Measurements from ENCODE around the gene ZG16B.

The ZG16B gene

DNA sequence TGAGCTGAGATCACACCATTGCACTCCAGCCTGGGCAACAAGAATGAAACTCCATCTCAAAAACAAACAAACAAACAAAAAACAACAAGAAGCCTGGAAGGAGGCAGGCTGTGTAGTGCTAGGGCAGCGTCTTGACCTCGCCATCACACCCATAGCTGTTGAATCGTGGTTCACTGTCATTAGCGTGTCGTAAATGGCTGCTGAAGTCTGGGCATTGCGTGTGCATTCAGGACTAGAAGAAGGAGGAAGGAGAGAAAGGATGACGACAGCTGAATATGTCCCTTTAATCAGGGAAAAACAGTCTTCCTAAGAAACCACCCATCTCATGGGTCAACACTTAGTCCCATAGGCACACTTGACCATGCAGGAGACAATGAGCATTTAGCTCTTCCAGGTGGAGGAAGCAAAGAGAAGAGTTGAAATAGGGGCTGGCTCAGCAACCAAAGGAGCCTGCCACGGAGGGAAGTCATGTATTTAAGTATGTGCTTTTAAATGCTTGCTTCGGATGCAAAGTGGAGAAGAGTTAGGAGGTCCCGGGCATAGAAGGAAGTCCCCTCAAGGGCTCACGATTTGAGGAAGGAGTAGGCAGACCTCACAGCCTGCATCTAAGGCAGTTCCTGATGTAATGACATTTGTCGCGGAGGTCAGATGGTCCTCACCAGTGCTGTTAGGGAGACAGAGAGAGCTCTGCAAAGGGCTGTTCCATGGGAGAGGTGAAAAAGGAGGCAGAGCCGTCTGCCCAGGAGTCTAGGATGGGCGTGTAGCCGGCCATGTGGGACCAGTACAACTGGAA lies 19.0 kb downstream of the ZG16B start:
- DNase-seq, result no peak

DNA sequence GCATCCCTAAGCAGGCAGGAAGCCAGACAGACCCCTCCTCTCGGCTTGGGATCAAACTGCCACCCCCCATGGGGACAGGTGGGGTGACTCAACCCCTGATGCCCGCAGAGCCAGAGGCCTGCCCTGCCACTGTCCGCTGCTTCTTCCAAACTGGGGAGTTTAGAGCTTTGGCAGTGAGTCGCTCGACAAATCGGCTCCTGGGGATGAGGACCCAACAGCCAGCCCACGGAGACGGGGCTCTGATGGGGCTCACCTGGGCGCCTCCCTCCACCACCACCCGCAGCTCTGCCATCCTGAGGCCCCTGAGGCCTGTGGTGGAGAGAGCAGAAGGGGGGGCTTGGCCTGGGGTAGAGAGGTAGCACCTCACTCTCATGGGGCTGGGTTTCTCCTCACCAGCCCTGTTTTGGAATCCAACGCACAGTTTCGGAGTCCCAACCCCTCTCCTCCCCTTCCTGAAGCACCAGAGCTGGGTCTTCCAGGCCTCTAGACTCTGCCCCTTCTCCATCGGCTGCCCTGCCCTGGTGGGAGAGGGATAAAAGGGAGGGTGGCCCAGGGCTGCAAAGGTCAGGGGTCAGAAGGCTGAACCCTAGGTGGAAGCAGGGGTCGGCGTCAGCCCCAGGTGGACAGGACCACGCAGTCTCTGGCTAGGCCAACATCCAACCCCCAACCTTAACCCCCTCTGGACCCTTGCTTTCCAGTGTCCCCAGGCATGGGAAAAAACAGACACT lies 22.1 kb downstream of the ZG16B start:
- DNase-seq, result no peak

DNA sequence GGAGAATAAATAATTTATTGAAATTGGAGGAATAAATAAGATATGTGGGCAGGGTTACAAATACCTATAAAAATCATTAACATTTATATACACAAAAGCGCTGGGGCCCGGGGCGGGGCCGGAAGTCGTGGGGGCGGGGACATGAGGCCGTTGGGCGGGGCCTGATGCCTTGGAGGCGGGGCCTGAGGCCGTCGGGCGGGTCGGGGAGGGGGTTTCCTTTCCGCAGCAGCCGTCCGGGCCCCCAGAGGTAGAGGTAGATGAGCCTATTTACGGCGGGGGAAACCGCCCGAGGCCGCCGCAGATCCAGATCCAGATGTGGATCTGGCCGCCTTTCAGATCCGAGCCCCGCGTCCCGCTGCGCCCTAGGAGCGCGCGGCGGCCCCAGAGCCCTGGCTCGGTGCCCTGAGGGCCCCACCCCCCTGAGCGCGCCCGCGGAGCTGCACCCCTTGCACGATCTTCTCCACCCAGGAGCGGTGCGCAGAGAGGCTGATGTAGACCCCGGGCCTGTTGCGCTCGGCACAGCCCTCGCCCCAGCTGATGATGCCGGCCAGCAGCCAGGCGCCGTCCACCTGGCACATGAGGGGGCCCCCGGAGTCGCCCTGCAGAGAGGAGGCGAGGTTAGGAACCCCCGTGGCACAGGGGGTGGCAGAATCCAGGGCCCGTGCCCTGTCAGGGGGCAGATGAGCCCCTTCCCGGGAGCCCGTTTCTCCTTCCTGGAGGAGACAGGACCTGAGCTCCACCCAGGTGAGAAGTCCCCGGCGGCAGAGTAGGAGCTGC lies 22.8 kb downstream of the ZG16B start:
- no peak for DNase-seq

DNA sequence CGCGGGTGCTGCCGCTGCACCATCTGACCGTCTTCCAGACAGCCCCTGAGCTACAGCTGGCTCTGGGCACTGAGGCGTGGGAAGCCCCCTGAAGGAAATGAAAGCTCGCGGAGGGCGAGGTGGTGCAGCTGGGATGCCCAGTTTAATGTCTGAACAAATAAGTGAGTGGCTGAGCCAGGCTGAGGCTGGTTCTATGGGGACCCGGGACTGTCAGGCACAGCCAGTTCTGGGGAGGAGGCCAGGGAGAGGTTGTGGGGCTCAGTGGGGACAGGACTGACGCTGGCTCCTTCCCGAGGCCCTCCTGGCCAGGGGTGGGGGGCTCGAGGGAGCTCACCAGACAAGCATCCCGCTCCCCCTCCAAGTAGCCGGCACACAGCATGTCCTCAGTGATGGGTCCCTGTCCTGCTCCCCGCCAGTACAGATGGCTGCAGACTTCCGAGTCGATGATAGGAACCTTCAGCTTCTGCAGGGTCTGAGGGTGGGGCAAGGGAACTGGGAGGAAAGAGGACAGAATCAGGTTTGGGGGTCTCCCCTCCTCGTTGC lies 23.5 kb downstream of the ZG16B start:
- DNase-seq, result no peak

DNA sequence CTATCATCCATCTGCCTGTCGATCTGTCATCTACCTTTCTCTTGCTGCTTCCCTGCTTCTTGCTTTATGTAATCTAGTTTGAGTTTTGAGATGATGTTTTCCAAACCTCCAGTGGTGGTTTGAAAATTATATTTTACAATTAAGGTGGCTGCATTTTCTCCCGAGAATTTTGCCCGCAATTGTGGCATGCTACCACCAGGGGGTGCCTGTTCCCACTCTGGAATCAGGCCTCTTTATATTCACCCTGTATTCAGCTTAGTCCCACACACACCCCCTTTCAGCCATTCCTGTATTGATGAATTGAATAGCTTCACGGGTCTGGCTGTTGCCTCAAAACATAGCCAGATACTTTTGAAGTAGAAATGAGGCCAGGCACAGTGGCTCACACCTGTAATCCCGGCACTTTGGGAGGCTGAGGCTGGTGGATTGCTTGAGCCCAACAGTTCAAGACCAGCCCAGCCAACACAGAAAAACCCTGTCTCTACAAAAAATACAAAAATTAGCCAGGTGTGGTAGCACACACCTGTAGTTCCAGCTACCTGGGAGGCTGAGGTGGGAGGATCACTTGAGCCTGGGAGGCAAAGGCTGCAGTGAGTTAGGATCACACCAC lies 24.7 kb downstream of the ZG16B start:
- no peak for DNase-seq

DNA sequence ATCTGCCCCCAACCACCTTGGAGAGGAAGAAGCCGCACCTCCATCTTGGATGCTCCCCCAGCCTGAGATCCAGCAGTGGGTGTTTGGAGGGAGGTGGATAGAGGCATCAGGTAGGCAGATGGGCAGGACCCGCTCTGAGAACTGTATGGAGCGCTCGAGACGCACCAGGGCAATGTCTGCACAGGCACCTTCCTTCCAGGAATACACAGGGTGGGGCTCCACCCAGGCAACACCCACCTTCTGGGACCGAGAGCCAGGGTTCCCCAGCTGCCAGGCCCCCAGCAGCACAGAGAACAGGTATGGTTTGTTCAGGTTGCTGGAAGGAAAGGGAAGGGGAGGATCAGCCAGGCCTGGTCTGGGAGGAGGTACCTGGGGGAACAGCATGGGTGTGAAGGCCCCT lies 25.4 kb downstream of the ZG16B start:
- DNase-seq, result no peak

DNA sequence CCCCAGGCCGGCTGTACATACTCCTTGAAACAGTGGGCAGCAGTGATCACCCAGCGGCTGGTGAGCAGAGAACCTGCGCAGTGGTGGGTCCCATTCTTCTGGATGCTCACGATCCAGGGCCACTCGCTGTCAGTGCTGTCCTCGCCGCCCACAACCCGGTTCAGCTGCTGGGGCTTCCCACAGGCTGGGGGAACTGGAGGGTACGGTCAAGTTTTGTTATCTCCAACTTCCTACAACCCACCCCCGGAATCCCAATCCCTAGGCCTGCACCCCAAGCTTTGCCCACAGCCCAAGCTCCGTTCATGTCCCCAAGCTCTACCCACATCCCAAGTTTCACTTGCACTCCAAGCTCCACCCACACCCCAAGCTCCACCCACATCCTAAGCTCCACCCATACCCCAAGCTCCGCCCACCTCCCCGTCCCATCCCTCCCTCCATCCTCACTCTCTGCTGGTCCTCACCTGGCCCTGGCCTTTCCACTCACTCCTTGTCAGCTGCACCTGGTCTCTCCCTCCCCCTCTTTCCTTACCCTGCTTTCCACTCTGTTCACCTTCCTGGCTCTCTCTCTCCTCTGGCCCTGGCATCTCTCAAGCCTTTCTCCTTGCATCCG lies 26.1 kb downstream of the ZG16B start:
- no peak for DNase-seq

DNA sequence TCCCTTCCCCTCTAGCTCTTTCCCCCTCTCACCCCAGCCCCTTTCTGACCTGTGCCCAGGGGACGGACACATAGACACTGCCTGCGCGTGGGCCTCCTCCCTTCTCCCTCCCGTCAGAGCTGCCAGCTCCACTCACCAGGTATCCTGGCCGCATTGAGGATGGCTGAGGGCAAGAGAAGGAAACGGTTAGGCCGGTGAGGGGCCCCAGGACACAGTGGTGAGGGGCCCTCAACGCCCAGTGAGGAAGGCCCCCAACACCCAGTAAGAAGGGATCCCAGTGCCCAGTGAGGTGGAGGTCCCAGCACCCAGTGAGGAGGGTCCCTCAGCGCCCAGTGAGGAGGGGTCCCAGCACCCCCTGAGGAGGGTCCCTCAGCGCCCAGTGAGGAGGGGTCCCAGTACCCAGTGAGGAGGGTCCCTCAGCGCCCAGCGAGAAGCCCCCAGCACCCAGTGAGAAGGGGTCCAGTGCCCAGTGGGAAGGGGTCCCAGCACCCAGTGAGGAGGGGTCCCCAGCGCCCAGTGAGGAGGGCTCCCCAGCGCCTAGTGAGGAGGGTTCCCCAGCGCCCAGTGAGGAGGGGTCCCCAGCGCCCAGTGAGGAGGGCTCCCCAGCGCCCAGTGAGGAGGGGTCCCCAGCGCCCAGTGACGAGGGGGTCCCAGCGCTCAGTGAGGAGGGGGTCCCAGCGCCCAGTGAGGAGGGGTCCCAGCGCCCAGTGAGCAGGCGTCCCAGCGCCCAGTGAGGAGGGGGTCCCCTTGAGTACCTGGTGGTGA lies 26.8 kb downstream of the ZG16B start:
- no peak for DNase-seq

DNA sequence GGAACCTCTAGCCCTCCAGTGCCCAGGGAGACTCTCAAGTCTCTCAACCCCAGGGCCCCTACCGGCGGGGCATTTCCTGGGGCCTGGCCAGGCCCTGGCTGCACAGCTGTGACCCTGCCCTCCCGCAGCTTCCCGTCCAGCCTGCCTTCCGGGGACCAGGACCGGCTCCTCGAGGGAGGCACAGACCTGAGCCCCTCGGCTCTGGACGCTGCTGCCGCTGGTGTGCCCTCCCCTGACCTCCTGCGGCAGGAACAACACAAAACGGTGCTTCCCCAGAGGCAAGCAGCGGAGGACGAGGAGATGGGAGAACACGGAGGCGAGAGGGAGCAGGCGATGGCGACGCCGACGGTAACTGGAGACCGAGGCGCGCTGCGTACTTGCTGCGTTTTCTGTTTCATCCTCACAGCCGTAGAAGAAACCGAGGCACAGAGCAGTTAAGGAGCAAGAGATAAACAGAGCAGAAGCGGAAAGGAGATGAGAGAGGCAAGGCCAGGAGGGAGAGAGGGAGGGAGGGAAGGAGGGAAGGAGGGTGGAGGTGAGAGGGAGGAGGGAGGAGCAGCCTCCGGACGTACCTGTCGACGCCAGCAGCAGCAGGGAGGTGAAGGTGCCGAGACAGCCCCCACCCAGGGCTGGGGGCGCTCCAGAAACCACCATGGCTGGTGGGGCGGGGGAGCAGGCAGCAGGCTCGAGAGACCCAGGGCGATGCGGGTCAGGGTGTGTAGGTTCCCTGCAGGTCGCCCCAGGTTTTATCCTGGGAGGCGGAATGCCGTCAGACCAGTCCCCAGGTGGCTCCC lies 27.5 kb downstream of the ZG16B start, which contains the start of gene PRSS22:
TSS of gene PRSS22 (minus strand) at position 720 of the 794 bp plus-strand sequence. CDS start at position 654, 66 bp downstream.
- DNase-seq, result no peak

DNA sequence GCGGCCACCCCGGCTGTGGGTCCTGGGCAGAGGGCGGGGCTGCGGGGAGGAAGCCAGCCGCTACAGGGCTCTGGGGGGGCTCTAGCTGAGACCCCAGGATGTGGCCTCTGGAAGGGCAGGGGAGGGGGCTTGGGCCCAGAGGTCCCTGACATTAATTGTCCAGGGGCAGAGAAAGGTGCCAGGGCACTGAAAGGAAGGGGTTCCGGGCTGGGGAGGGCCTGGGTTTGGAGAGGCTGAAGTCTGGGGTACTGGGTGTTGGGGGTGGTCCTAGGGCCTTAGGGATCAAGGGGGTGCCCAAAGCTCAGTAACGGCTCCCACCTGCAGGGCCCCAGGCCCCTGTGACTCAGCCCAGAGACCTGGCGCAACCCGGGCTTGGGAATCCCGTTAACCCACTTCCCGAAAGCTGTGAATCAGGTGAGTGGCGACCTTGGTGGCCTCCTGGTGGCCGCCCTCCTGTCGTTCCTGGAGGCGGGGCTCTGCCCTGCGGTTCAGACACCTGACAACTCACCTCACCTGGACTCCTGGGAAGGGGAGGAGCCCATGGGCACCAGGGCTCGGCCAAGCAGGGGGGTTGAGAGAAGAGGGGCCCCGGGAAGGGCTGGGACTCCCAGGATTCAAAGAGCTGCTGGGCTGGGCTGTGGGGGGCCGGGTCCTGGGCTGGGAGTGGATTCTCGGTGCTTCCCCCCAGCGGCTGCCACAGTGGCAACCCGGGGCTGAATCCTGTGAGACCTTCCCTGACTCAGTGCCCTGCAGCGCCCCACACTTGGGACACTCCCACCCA lies 28.3 kb downstream of the ZG16B start:
- DNase-seq, result no peak

DNA sequence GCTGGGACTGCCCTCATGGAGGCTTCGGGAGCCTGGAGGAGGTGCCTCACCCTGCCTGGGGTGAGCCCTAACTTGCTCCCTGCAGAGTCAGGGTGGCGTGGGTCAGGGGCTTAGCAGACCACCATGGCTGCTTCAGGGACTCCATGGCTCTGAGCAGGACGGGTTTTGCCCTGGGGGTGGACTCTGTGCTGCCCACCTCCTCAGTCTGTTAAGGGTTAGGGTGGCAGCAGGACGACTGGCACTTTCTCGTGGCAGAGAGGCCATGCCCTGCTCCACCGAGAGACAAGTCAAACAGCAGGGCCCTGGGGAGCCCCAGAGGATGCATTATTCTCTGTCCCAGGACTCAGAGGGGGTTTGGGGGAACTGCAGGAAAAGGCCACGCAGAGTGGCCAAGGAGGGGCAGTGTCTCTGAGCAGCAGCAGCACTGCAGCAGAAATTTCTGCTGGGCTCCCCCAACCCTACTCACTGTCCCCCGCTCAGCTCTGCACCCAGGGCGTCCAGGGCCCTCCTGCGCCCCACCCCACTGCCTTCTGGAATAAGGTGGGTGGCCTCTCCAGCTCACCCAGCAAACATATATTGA lies 29.7 kb downstream of the ZG16B start:
- DNase-seq, result no peak

DNA sequence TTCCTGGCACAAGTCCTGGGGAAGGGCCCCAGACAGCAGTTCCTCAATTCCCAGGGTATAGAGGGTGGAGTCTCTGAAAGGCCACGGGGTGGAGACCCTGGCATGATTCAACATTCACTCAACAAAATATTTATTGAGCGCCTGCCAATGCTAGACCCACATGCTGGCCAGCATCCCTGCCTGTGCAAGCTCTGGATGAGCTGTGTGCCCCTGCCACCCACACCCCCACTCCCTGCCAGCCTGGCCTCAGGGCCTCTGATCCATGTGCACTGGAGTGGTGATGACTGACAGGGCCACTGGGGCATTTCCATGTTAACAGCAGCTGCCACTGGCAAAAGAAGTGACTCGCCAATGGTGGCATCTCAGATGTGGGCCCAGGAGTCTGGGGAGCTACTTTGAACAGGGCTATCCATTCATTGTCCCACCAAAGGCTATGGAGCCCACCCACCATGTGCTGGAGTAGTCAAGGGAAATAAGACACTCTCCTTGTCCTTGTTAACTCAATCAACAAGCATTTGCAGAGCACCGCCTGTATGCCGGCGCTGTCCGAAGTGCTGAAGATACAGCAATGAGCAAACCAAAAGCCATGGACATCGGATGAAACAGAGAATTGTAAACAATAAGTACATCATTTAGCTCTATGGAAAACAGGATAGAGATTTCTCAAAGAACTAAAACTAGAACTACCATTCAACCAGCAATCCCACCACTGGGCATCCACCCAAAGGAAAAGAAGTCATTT lies 30.9 kb downstream of the ZG16B start:
- DNase-seq, result no peak

DNA sequence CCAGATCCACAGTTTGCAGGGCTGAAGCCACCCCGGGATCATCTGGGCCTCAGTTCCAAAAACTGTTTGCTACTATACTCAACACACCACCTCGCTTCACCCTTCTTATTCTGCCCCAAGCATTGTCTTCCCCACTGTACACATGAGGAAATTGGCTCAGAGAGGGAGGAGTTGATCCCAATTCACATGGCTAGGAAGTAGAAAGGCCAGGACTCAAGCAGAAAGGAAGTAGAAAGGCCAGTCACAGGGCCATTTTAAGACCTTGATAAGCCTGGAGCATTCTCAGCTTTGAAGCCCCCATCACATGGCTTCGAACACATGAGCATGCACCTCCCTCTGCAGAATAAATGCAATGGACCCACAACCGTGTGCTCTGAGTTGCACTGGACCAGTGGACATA lies 35.5 kb downstream of the ZG16B start:
- no peak for DNase-seq

DNA sequence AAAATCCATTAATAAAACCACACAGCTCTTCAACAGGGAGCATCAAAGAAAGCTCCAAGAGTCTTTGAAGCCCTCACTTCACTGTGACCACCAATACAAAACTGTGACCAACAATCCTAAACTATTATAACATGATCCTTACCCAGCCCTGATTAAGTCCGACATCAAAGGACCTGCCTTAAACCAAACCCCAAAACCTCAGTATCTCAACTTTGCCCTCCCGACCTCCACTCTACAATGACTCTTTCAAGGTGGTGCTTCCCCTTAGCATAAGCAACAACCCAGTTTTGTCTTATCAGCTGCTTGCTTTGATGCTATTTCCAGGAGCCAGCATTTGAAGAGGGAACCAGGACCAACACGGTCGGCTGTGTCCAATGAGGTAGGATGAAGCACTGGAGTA lies 36.3 kb downstream of the ZG16B start:
- no peak for DNase-seq

DNA sequence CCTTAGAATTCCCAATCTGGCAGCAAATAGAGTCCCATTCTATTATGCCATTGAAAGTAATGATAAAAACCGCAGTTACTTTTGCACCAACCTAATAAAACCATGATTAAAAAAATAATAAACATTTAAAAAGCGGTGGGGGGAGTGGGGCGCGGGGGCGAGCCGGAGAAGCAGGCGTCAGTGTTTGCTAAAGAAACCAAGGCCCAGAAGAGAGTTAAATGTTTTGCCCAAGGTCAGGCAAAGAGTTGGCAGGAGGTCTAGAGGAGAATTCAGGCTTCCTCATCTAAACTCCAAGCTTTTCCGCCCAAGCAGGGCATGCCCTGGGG lies 37.5 kb downstream of the ZG16B start:
- no peak for DNase-seq

DNA sequence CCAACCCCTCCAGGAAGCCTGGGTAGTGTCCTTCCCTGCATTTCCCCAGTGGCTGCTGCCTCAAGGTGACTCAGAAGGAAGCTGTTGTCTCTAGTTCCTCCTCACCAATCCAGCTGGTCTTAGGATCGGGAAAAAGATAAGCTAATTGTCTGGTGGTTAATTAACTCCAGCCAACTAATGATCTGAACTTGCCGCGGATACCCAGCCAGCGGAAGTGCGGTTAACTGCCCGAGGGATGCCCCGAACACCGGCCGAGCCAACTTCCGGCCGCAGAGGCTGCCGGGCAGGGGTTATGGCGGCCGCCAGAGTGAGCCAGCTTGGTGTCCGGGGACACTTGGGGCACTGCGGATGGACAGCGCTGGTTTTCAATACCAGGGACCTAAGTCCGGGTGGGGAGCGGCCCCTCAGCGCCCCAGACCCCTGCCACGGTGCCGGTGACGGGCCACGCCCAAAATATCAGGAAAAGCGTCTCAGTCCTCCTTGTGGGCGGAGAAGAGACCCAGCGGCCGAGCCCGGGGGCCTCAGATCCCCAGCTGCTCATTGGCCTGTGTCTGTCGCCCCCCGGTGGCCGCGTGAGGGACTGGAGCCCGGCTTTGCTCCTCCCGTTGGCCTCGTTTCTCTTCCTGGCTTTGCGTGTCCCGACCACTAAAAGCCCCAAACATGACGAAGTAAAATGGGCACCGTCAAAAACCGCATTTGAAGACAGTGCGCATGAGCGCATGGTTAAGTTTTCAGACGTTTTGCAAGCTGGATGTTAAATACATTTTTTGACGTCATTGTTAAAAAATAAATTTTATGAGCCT lies 38.1 kb downstream of the ZG16B start:
- peak; percentile 97 for DNase-seq

DNA sequence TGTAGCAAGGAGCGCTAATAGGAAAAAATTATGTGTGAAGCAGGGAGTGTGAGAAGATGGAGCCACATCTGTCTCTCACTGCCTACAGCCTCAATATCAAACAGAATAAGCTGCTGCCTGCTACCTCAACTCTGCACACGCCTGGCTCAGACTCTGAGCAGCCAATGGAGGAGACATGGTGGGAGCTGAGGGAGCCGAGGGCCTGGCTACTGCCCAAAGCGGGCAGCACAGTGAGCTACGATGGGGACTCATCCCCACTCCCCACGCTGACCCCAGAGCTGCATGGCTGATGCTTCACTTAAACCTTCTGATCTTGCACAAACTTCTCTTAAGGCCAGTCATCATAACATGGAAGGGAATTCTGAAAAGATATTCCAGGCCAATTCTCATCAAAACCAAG lies 41.8 kb downstream of the ZG16B start:
- no peak for DNase-seq

All from T-helper 9 cell (primary cell).